Measurements from ENCODE around the gene PAPPA. TPM values are rescaled to one million over a fixed set of nuclear protein-coding genes. Genes with fewer than 3 reads are reported as not detected.

PAPPA gene
- total RNA-seq, 2 experiments from 2014 or later: not detected

DNA sequence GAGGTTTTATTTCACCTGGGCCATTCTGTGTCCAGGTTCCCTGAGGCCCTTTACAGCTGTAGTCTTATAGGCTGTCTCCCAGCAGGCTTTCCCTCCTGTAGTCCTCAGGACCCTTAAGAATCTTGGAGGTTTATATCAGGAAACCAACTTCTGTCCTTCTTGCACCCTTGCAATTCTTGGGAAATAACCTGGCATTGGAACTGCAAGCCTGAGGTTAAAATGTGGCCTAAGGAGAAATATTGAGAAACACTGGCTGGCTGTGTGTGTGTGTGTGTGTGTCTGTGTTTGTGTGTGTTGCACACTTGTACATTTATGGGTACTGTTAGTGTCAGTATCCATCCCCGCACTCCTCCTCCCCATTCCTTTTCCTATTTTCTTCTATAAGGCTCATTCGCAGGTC, 168.9 kb downstream of the PAPPA start:
- no peak for DNase-seq (ENCODE audit: low spot score)
- intact Hi-C loops (cut with micrococcal nuclease; ENCODE audit: unreplicated experiment): no loop called here
- ChIA-PET POLR2A (no interaction called here), CTCF (ENCODE audit: unreplicated experiment) (no interaction called here)
- H3K4me3 ChIP-seq (ENCODE audit: low read depth, low read length, poor library complexity, severe bottlenecking): no peak overlapping the region
- H3K79me2 ChIP-seq (ENCODE audit: insufficient read depth, low read depth, low read length): no peaks in the 10 kb centered on the region
- no peaks in the 10 kb centered on the region for H4K20me1 ChIP-seq (ENCODE audit: insufficient read depth, low read length)
- H3K9me2 ChIP-seq (ENCODE audit: insufficient read depth, low read length): no peaks in the 10 kb centered on the region
- H3K36me3 ChIP-seq (ENCODE audit: insufficient read depth, low read length): no peaks in the 10 kb centered on the region
- H3K27ac ChIP-seq (ENCODE audit: low read depth, low read length, poor library complexity, severe bottlenecking): no peak overlapping the region
- no peak overlapping the region for H3K4me2 ChIP-seq (ENCODE audit: low read length)
- no peaks in the 10 kb centered on the region for H3K9me3 ChIP-seq (ENCODE audit: low read length)
- BruUV-seq (replicated peaks): no TSS peak
- TF ChIP-seq, protein P1, sequence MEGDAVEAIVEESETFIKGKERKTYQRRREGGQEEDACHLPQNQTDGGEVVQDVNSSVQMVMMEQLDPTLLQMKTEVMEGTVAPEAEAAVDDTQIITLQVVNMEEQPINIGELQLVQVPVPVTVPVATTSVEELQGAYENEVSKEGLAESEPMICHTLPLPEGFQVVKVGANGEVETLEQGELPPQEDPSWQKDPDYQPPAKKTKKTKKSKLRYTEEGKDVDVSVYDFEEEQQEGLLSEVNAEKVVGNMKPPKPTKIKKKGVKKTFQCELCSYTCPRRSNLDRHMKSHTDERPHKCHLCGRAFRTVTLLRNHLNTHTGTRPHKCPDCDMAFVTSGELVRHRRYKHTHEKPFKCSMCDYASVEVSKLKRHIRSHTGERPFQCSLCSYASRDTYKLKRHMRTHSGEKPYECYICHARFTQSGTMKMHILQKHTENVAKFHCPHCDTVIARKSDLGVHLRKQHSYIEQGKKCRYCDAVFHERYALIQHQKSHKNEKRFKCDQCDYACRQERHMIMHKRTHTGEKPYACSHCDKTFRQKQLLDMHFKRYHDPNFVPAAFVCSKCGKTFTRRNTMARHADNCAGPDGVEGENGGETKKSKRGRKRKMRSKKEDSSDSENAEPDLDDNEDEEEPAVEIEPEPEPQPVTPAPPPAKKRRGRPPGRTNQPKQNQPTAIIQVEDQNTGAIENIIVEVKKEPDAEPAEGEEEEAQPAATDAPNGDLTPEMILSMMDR (conservative IDR thresholded peaks at IDR 0.05; ENCODE audit: low read length): no peak
- no peak for TF ChIP-seq EZH2phosphoT487 (IDR thresholded peaks at IDR 0.05; ENCODE audit: borderline replicate concordance, low read depth, low read length)
- no peak overlapping the region for H2AFZ ChIP-seq (ENCODE audit: low read length)
- no peaks in the 10 kb centered on the region for H3K4me1 ChIP-seq (ENCODE audit: insufficient read depth, low read length, poor library complexity, severe bottlenecking)

DNA sequence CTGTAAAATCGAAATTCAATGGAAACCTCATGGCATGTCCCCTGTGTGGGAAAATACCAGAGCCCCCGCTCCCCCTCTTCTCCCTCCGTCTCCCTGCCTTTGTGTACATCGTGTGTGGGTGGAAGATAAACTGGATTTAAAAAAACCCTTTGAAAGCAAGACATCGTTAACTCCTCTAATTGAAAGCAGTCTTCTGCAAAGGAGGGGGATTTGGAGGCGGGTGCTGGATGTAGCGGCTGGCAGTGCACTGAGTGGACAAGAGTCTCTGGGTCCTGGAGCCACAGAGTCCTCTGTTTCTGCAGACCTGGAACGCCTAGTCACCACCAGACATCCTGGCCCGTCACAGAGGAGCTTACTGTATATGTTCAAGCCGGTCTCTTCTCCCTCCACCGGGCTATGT, 169.4 kb downstream of the PAPPA start:
- Histone ChIP-seq H3K79me2 (ENCODE audit: insufficient read depth, low read depth, low read length) (no peaks in the 10 kb centered on the region), H3K4me2 (ENCODE audit: low read length) (no peak overlapping the region), H3K4me3 (ENCODE audit: low read depth, low read length, poor library complexity, severe bottlenecking) (no peak overlapping the region), H4K20me1 (ENCODE audit: insufficient read depth, low read length) (no peaks in the 10 kb centered on the region), H3K27ac (ENCODE audit: low read depth, low read length, poor library complexity, severe bottlenecking) (no peak overlapping the region), H3K36me3 (ENCODE audit: insufficient read depth, low read length) (no peaks in the 10 kb centered on the region), H3K9me3 (ENCODE audit: low read length) (no peaks in the 10 kb centered on the region), H3K9me2 (ENCODE audit: insufficient read depth, low read length) (no peaks in the 10 kb centered on the region), H3K4me1 (ENCODE audit: insufficient read depth, low read length, poor library complexity, severe bottlenecking) (no peaks in the 10 kb centered on the region), H2AFZ (ENCODE audit: low read length) (no peak overlapping the region)
- intact Hi-C loops (cut with micrococcal nuclease; ENCODE audit: unreplicated experiment): no loop called here
- POLR2A ChIA-PET: no interaction called here
- DNase-seq (ENCODE audit: low spot score): no peak
- BruUV-seq (replicated peaks): no TSS peak
- CTCF ChIA-PET (ENCODE audit: unreplicated experiment): no interaction called here
- TF ChIP-seq, protein P1 (conservative IDR thresholded peaks at IDR 0.05; ENCODE audit: low read length): no peak
- no peak for TF ChIP-seq EZH2phosphoT487 (IDR thresholded peaks at IDR 0.05; ENCODE audit: borderline replicate concordance, low read depth, low read length)

DNA sequence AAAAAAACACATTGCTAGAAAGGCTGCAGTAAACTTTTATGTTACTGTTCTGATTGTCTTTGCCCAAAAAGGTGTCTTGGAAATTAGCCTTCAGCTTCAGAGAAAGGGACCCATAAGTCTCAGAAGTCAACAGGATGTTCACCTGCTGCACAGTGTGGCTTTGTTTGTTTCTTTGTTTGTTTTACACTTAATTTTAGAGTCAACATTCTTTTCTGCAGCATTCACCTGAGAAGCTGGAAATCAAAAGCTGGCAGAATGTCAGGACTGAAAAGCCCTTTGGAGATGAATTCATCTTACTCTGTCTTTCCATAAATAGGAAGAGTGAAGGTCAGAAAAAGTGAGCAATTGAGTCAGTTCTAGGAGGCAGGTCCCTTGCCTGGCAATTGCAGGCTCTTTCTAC, 170.0 kb downstream of the PAPPA start:
- CTCF ChIA-PET (ENCODE audit: unreplicated experiment): no interaction called here
- no peaks in the 10 kb centered on the region for H3K9me3 ChIP-seq (ENCODE audit: low read length)
- no peaks in the 10 kb centered on the region for H3K4me1 ChIP-seq (ENCODE audit: insufficient read depth, low read length, poor library complexity, severe bottlenecking)
- BruUV-seq (replicated peaks): no TSS peak
- H3K9me2 ChIP-seq (ENCODE audit: insufficient read depth, low read length): no peaks in the 10 kb centered on the region
- H3K79me2 ChIP-seq (ENCODE audit: insufficient read depth, low read depth, low read length): no peaks in the 10 kb centered on the region
- DNase-seq (ENCODE audit: low spot score): no peak
- H3K27ac ChIP-seq (ENCODE audit: low read depth, low read length, poor library complexity, severe bottlenecking): no peak overlapping the region
- H4K20me1 ChIP-seq (ENCODE audit: insufficient read depth, low read length): no peaks in the 10 kb centered on the region
- POLR2A ChIA-PET: no interaction called here
- no peak overlapping the region for H2AFZ ChIP-seq (ENCODE audit: low read length)
- TF ChIP-seq EZH2phosphoT487 (IDR thresholded peaks at IDR 0.05; ENCODE audit: borderline replicate concordance, low read depth, low read length): no peak
- TF ChIP-seq, protein P1 (conservative IDR thresholded peaks at IDR 0.05; ENCODE audit: low read length): no peak
- no peaks in the 10 kb centered on the region for H3K36me3 ChIP-seq (ENCODE audit: insufficient read depth, low read length)
- intact Hi-C loops (cut with micrococcal nuclease; ENCODE audit: unreplicated experiment): no loop called here
- H3K4me2 ChIP-seq (ENCODE audit: low read length): no peak overlapping the region
- no peak overlapping the region for H3K4me3 ChIP-seq (ENCODE audit: low read depth, low read length, poor library complexity, severe bottlenecking)
